Stimulated activated naive CD8-positive, alpha-beta T cell treated with anti-CD3 and anti-CD28 coated beads, Interleukin-15, Interleukin-2, amounts not matched to agents 100 ng/mL and 50 ng/mL, for 24 hours (primary cell): ENCODE results near the gene FARP1.

Source experiments
- H3K27ac Mint-ChIP-seq: one replicate; pipeline ENCODE4 v1.8.0; 2021; ENCODE audit warnings: mild to moderate bottlenecking, mixed read lengths
- H3K27me3 Mint-ChIP-seq: one replicate; pipeline ENCODE4 v1.8.0; 2021; ENCODE audit warnings: mixed read lengths
- H3K36me3 Mint-ChIP-seq: one replicate; pipeline ENCODE4 v1.8.0; 2021; ENCODE audit warnings: low read depth, mixed read lengths
- H3K4me1 Mint-ChIP-seq: one replicate; pipeline ENCODE4 v1.8.0; 2021; ENCODE audit warnings: low read depth, mixed read lengths
- H3K4me3 Mint-ChIP-seq: one replicate; pipeline ENCODE4 v1.8.0; 2021; ENCODE audit warnings: mild to moderate bottlenecking, mixed read lengths
- H3K9me3 Mint-ChIP-seq: one replicate; pipeline ENCODE4 v1.8.0; 2021; ENCODE audit warnings: mixed read lengths

FARP1 gene

GRCh38 chr13:98429531-98429930 lies 286.6 kb downstream of the FARP1 start:
- no peaks in the 10 kb centered on the region for H3K36me3 Mint-ChIP-seq
- H3K4me1 Mint-ChIP-seq = no peaks in the 10 kb centered on the region
- H3K4me3 Mint-ChIP-seq = no peak overlapping the region
- H3K27ac Mint-ChIP-seq = no peak overlapping the region
- H3K27me3 Mint-ChIP-seq = peaks cover 21% of the 10 kb centered on the region
- no peaks in the 10 kb centered on the region for H3K9me3 Mint-ChIP-seq

- peaks cover 21% of the 10 kb centered on the region for H3K27me3 Mint-ChIP-seq
- H3K9me3 Mint-ChIP-seq = no peaks in the 10 kb centered on the region
- H3K36me3 Mint-ChIP-seq = no peaks in the 10 kb centered on the region
- H3K4me3 Mint-ChIP-seq = no peak overlapping the region
- H3K27ac Mint-ChIP-seq = no peak overlapping the region
- H3K4me1 Mint-ChIP-seq = no peaks in the 10 kb centered on the region
Measured at GRCh38 chr13:98429977-98430736, 287.3 kb downstream of the FARP1 start.

- Mint-ChIP-seq H3K4me3 (no peak overlapping the region), H3K27ac (no peak overlapping the region), H3K9me3 (no peaks in the 10 kb centered on the region), H3K36me3 (no peaks in the 10 kb centered on the region), H3K27me3 (peaks cover 15% of the 10 kb centered on the region), H3K4me1 (no peaks in the 10 kb centered on the region)
Measured at GRCh38 chr13:98432638-98433037, 289.7 kb downstream of the FARP1 start.

GRCh38 chr13:98433654-98434053 lies 290.8 kb downstream of the FARP1 start:
- Mint-ChIP-seq H3K4me1 (no peaks in the 10 kb centered on the region), H3K27me3 (peaks cover 12% of the 10 kb centered on the region), H3K9me3 (no peaks in the 10 kb centered on the region), H3K4me3 (no peak overlapping the region), H3K36me3 (no peaks in the 10 kb centered on the region), H3K27ac (no peak overlapping the region)

GRCh38 chr13:98434060-98434459 lies 291.2 kb downstream of the FARP1 start:
- H3K36me3 Mint-ChIP-seq = no peaks in the 10 kb centered on the region
- peaks cover 10% of the 10 kb centered on the region for H3K27me3 Mint-ChIP-seq
- no peaks in the 10 kb centered on the region for H3K4me1 Mint-ChIP-seq
- H3K4me3 Mint-ChIP-seq = no peak overlapping the region
- no peak overlapping the region for H3K27ac Mint-ChIP-seq
- no peaks in the 10 kb centered on the region for H3K9me3 Mint-ChIP-seq

GRCh38 chr13:98435376-98435775 lies 292.5 kb downstream of the FARP1 start:
- H3K4me3 Mint-ChIP-seq = no peak overlapping the region
- no peaks in the 10 kb centered on the region for H3K9me3 Mint-ChIP-seq
- H3K4me1 Mint-ChIP-seq = no peaks in the 10 kb centered on the region
- H3K27me3 Mint-ChIP-seq = peaks cover 7% of the 10 kb centered on the region
- H3K36me3 Mint-ChIP-seq = no peaks in the 10 kb centered on the region
- H3K27ac Mint-ChIP-seq = no peak overlapping the region

- no peak overlapping the region for H3K27ac Mint-ChIP-seq
Measured at GRCh38 chr13:98436233-98436910, 293.5 kb downstream of the FARP1 start.

GRCh38 chr13:98438246-98439125 lies 295.6 kb downstream of the FARP1 start:
- Mint-ChIP-seq H3K4me3 (no peak overlapping the region), H3K9me3 (no peaks in the 10 kb centered on the region), H3K27ac (no peak overlapping the region), H3K4me1 (no peaks in the 10 kb centered on the region), H3K27me3 (no peaks in the 10 kb centered on the region), H3K36me3 (no peaks in the 10 kb centered on the region)

More at GRCh38 chr13:98436233-98436910, 293.5 kb downstream of the FARP1 start:
- H3K36me3 Mint-ChIP-seq = no peaks in the 10 kb centered on the region
- H3K27me3 Mint-ChIP-seq = peaks cover 7% of the 10 kb centered on the region
- H3K9me3 Mint-ChIP-seq = no peaks in the 10 kb centered on the region
- H3K4me1 Mint-ChIP-seq = no peaks in the 10 kb centered on the region
- H3K4me3 Mint-ChIP-seq = no peak overlapping the region

GRCh38 chr13:98439126-98439828 lies 296.4 kb downstream of the FARP1 start:
- Mint-ChIP-seq H3K27ac (no peak overlapping the region), H3K4me1 (no peaks in the 10 kb centered on the region), H3K9me3 (no peaks in the 10 kb centered on the region), H3K27me3 (no peaks in the 10 kb centered on the region), H3K4me3 (no peak overlapping the region), H3K36me3 (no peaks in the 10 kb centered on the region)

GRCh38 chr13:98439896-98440295 lies 297.0 kb downstream of the FARP1 start:
- Mint-ChIP-seq H3K27me3 (no peaks in the 10 kb centered on the region), H3K9me3 (no peaks in the 10 kb centered on the region), H3K27ac (no peak overlapping the region), H3K4me3 (no peak overlapping the region), H3K36me3 (no peaks in the 10 kb centered on the region), H3K4me1 (no peaks in the 10 kb centered on the region)

GRCh38 chr13:98440390-98441055 lies 297.6 kb downstream of the FARP1 start:
- Mint-ChIP-seq H3K4me1 (peaks cover 4% of the 10 kb centered on the region), H3K9me3 (no peaks in the 10 kb centered on the region), H3K27me3 (no peaks in the 10 kb centered on the region), H3K27ac (no peak overlapping the region), H3K4me3 (no peak overlapping the region), H3K36me3 (no peaks in the 10 kb centered on the region)

GRCh38 chr13:98441056-98441676 lies 298.3 kb downstream of the FARP1 start:
- Mint-ChIP-seq H3K4me1 (peaks cover 11% of the 10 kb centered on the region), H3K4me3 (no peak overlapping the region), H3K36me3 (no peaks in the 10 kb centered on the region), H3K27me3 (no peaks in the 10 kb centered on the region), H3K27ac (no peak overlapping the region), H3K9me3 (no peaks in the 10 kb centered on the region)

- Mint-ChIP-seq H3K27ac (no peak overlapping the region), H3K4me3 (no peak overlapping the region), H3K27me3 (no peaks in the 10 kb centered on the region), H3K9me3 (no peaks in the 10 kb centered on the region), H3K36me3 (peaks cover 4% of the 10 kb centered on the region), H3K4me1 (peaks cover 12% of the 10 kb centered on the region)
Measured at GRCh38 chr13:98442391-98443230, 299.7 kb downstream of the FARP1 start.
